GM19035 (cell line): ENCODE results near the gene NPAS2.

ENCODE experiments used
- ATAC-seq: cut with Tn5 transposase; IDR thresholded peaks from one replicate; pipeline ENCODE4 v1.9.1; 2021; ENCODE audit not compliant: unreplicated experiment

The NPAS2 gene

DNA sequence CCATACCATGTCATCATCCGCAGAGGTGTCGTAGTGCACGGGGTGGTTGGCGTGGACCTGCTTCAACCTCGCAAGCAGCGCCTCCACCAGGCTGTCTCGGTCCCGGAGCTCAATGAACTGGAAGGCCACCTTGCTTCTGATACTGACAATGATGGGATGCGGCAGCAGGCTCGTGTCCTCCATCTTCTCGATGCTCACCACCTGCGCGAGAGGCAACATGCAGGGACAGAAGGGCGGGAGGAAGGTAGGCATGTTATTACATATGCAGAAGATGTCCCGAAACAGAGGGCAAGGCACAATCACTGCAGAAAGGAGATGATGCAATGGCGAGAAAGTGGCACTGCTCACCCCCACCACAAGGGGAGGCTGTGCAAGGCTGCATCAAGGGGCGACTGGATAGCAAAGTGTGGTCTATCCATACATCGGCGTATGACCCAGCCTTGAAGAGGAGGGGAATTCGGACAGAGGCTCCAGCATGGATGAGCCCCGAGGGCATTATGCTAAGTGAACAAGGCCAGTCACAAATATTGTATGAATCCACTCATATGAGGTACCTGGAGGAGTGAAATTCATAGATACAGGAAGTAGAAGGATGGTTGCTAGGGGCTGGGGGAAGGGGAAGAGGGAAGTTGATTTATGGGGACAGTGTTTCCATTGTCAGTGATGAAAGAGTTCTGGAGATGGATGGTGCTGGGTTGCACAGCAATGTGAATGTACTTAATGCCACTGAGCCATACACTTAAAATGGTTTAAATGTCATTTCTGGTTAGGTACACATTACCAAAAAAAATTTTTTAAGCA lies 218.7 kb downstream of the NPAS2 start:
- ATAC-seq, result no peak

DNA sequence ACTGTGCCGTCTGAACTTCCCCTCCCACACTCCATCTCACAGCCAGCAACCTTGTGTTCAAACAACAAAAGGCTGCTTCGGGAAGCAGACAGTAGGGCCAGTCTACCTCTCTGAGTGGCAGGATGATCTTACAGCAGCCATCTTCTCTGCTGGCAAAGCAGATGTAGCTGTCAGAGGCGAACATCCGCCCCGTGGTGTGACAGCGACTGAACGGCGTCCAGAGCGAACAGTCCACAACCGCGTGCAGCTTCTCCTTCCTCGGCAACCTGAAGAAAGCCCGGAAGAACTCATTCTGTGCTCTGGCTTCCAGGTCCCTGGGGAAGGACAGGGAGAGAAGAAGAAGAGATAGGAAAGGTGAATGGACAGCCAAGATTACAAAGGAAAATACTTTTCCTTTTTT lies 220.1 kb downstream of the NPAS2 start:
- ATAC-seq, result no peak

DNA sequence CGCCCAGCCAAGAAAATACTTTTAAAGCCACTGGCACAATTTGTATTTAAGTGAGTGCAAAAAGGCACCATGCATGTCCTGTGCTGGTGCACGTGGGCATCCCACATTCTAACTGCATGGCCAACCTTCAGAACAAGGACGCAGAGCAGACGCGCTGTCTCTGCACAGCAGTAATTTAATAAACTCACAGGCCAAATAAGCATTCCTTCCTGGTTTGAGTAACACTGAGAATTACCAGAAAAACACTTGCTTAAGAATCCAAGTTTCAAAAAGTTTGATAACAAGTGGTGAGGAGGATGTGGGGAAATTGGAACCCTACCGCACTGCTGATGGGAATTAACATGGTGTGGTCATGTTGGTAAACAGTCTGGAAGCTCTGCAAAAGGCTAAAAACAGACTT lies 220.8 kb downstream of the NPAS2 start:
- no peak for ATAC-seq

DNA sequence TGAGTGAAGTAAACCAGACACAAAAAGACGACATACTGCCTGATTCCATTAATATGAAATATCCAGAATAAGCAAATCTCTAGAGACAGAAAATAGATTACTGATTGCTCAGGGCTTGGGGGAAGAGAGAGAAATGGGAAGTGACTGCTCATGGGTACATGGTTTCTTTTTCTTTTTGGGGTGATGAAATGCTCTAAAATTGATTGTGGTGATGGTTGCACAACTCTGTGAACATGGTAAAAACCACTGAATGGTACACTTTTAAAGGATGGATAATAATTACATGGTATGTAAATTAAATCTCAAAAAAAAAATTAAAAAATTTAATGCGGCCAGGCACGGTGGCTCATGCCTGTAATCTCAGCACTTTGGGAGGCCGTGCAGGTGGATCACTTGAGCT lies 221.5 kb downstream of the NPAS2 start:
- no peak for ATAC-seq

DNA sequence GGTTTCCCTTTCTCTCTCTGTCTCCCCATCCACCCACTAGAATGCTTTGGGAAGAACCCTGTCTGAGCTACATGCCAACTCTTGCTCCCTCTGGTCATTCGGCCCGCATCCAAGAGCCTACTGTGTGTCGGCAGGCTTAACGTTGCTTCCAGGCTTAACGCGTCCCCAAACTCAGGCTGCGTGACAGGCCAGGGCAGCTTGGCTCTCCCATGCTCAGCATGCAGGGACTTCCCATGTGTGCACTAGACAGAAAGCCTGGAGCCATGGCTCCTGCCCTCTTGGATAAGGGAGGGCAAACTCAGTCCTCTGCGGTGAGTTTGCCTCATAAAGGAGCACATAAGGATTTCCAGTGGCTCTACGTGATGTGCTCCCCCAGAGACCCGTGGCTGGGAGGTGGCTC lies 225.4 kb downstream of the NPAS2 start:
- no peak for ATAC-seq
